Measurements from ENCODE around the gene TTC24.
A peak's percentile ranks its signal among the peaks of the same experiment; 100 is the strongest.
"Not testable (repeated sequence)": the region's sequence is repeated elsewhere in the genome, so short reads cannot be mapped to it uniquely, and the experiment has no call there.

Gene TTC24

DNA sequence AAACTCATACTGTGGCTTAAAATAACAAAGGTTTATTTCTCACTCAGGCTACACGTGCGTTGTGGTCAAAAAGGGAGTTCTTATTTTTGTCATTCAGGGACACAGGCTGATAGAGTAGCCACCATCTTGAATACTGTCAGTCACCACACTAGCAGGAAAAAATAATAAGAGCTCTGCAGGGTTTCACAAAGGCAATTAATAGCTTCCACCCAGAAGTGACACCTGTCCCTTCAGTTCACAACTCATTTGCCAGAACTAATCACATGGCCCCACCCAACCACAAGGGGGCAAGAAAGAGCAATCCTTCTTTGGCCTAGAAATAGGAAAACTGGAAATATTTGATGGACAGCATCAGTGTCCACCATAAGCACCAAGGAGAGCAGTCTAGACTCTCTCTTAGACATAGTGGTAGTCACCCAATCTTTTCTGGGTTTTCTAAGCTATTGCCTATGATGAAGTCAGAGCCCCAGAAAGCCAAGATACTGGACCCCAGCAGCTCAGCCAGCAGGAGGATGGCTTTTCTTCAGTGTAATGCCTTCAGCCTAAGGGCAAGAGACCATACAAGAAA lies 47.9 kb downstream of the TTC24 start:
- TF ChIP-seq EZH2phosphoT487 (conservative IDR thresholded peaks at IDR 0.05; ENCODE audit: low read length) = no peak
- TF ChIP-seq, protein P1, sequence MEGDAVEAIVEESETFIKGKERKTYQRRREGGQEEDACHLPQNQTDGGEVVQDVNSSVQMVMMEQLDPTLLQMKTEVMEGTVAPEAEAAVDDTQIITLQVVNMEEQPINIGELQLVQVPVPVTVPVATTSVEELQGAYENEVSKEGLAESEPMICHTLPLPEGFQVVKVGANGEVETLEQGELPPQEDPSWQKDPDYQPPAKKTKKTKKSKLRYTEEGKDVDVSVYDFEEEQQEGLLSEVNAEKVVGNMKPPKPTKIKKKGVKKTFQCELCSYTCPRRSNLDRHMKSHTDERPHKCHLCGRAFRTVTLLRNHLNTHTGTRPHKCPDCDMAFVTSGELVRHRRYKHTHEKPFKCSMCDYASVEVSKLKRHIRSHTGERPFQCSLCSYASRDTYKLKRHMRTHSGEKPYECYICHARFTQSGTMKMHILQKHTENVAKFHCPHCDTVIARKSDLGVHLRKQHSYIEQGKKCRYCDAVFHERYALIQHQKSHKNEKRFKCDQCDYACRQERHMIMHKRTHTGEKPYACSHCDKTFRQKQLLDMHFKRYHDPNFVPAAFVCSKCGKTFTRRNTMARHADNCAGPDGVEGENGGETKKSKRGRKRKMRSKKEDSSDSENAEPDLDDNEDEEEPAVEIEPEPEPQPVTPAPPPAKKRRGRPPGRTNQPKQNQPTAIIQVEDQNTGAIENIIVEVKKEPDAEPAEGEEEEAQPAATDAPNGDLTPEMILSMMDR (IDR thresholded peaks at IDR 0.05; ENCODE audit: insufficient read depth, low read length, poor library complexity, severe bottlenecking) = peak; percentile 62
- Histone ChIP-seq H2AFZ (ENCODE audit: low read depth, low read length, severe bottlenecking) (no peak overlapping the region), H3K4me3 (ENCODE audit: insufficient read depth, low read length, poor library complexity, severe bottlenecking) (no peak overlapping the region), H3K27me3 (ENCODE audit: low read length) (no peaks in the 10 kb centered on the region), H3K27ac (ENCODE audit: low read depth, low read length) (no peak overlapping the region), H3K9ac (ENCODE audit: low read length) (no peak overlapping the region), H3K79me2 (ENCODE audit: insufficient read depth, low read length) (no peaks in the 10 kb centered on the region), H4K20me1 (ENCODE audit: low read depth, low read length) (no peaks in the 10 kb centered on the region), H3F3A (ENCODE audit: insufficient read depth) (0 out of 2 replicates have a peak, but pooled peaks cover 3% of the 10 kb centered on the region), H3K9me2 (replicated peaks; ENCODE audit: insufficient read depth, low read length) (no peaks in the 10 kb centered on the region), H3K36me3 (ENCODE audit: low read length) (no peaks in the 10 kb centered on the region), H3K9me3 (ENCODE audit: insufficient read depth, low read length) (no peaks in the 10 kb centered on the region), H3K4me2 (ENCODE audit: low read depth, low read length, poor library complexity, severe bottlenecking) (no peak overlapping the region)

DNA sequence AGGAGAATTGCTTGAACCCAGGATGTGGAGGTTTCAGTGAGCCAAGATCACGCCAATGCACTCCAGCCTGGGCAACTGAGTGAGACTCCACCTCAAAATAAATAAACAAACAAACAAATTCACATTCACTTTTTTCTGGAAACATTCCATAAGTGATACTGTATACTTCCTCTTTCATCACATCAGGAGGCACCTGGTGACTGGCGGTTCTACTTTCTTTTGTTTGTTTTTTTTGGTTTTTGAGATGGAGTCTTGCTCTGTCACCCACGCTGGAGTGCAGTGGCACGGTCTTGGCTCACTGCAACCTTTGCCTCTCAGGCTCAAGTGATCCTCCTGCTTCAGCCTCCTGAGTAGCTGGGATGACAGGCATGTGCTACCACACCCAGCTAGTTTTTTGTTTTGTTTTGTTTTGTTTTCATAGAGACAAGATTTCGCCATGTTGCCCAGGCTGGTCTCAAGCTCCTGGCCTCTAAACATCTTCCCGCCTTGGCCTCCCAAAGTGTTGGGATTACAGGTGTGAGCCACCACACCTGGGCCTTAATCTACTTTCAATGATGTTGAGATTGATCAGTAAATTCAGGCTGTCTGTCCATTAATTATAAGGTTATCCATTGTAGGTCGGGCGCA lies 50.4 kb downstream of the TTC24 start:
- Histone ChIP-seq H3K9me3 (ENCODE audit: insufficient read depth, low read length) (no peaks in the 10 kb centered on the region), H2AFZ (ENCODE audit: low read depth, low read length, severe bottlenecking) (no peak overlapping the region), H3F3A (ENCODE audit: insufficient read depth) (0 out of 2 replicates have a peak, but pooled peaks cover 3% of the 10 kb centered on the region), H3K9me2 (replicated peaks; ENCODE audit: insufficient read depth, low read length) (no peaks in the 10 kb centered on the region), H3K79me2 (ENCODE audit: insufficient read depth, low read length) (no peaks in the 10 kb centered on the region), H3K4me3 (ENCODE audit: insufficient read depth, low read length, poor library complexity, severe bottlenecking) (no peak overlapping the region), H3K36me3 (ENCODE audit: low read length) (no peaks in the 10 kb centered on the region), H3K9ac (ENCODE audit: low read length) (no peak overlapping the region), H3K27me3 (ENCODE audit: low read length) (no peaks in the 10 kb centered on the region), H3K27ac (ENCODE audit: low read depth, low read length) (no peak overlapping the region), H3K4me2 (ENCODE audit: low read depth, low read length, poor library complexity, severe bottlenecking) (no peak overlapping the region), H4K20me1 (ENCODE audit: low read depth, low read length) (no peaks in the 10 kb centered on the region)
- TF ChIP-seq, protein P1 (IDR thresholded peaks at IDR 0.05; ENCODE audit: insufficient read depth, low read length, poor library complexity, severe bottlenecking) = no peak
- no peak for TF ChIP-seq EZH2phosphoT487 (conservative IDR thresholded peaks at IDR 0.05; ENCODE audit: low read length)

DNA sequence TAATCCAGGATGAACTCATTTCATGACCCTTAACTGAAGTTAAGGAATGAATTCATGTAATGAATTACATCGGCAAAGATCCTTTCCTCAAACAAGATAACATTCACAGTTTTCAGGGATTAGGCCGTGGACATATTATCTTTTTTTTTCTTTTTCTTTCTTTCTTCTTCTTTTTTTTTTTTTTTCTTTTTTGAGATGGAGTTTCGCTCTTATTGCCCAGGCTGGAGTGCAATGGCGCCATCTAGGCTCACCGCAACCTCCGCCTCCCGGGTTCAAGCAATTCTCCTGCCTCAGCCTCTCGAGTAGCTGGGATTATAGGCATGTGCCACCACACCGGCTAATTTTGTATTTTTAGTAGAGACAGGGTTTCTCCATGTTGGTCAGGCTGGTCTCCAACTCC lies 51.6 kb downstream of the TTC24 start:
- H3K27me3 ChIP-seq (ENCODE audit: low read length); H3K79me2 ChIP-seq (ENCODE audit: insufficient read depth, low read length); H3K36me3 ChIP-seq (ENCODE audit: low read length); H3K9me2 ChIP-seq (replicated peaks; ENCODE audit: insufficient read depth, low read length); H4K20me1 ChIP-seq (ENCODE audit: low read depth, low read length); H3K4me3 ChIP-seq (ENCODE audit: insufficient read depth, low read length, poor library complexity, severe bottlenecking); H3K4me2 ChIP-seq (ENCODE audit: low read depth, low read length, poor library complexity, severe bottlenecking); H3F3A ChIP-seq (ENCODE audit: insufficient read depth); H3K9ac ChIP-seq (ENCODE audit: low read length); H2AFZ ChIP-seq (ENCODE audit: low read depth, low read length, severe bottlenecking); H3K27ac ChIP-seq (ENCODE audit: low read depth, low read length); H3K9me3 ChIP-seq (ENCODE audit: insufficient read depth, low read length): not testable (repeated sequence)

DNA sequence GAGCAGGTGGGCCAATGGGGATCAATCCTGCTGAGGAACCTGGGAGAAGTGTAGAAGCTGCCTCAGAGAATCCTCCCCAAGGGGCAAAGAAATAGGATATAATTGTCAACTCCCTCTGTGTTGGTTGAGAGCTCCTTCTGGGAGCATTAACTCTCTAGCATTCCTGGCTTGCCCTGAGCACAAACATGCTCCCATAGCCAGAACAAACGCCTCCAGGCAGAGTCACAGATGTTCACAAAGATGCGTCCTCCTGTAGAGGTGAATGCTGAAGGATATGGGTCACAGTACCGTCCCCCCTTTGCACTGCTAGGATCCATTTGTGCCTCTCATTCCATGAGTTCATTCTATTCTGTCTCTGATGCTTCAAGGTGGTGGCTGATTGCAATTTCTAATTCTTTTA lies 52.8 kb downstream of the TTC24 start:
- H3K4me2 ChIP-seq (ENCODE audit: low read depth, low read length, poor library complexity, severe bottlenecking) = no peak overlapping the region
- H4K20me1 ChIP-seq (ENCODE audit: low read depth, low read length) = no peaks in the 10 kb centered on the region
- no peaks in the 10 kb centered on the region for H3K79me2 ChIP-seq (ENCODE audit: insufficient read depth, low read length)
- no peaks in the 10 kb centered on the region for H3K9me2 ChIP-seq (replicated peaks; ENCODE audit: insufficient read depth, low read length)
- no peaks in the 10 kb centered on the region for H3K36me3 ChIP-seq (ENCODE audit: low read length)
- no peaks in the 10 kb centered on the region for H3K27me3 ChIP-seq (ENCODE audit: low read length)
- H3F3A ChIP-seq (ENCODE audit: insufficient read depth) = 0 out of 2 replicates have a peak, but pooled peaks cover 1% of the 10 kb centered on the region
- no peak overlapping the region for H3K4me3 ChIP-seq (ENCODE audit: insufficient read depth, low read length, poor library complexity, severe bottlenecking)
- no peak for TF ChIP-seq EZH2phosphoT487 (conservative IDR thresholded peaks at IDR 0.05; ENCODE audit: low read length)
- TF ChIP-seq, protein P1 (IDR thresholded peaks at IDR 0.05; ENCODE audit: insufficient read depth, low read length, poor library complexity, severe bottlenecking) = no peak
- no peaks in the 10 kb centered on the region for H3K9me3 ChIP-seq (ENCODE audit: insufficient read depth, low read length)
- H3K9ac ChIP-seq (ENCODE audit: low read length) = no peak overlapping the region
- no peak overlapping the region for H2AFZ ChIP-seq (ENCODE audit: low read depth, low read length, severe bottlenecking)
- no peak overlapping the region for H3K27ac ChIP-seq (ENCODE audit: low read depth, low read length)

Data from SU-DHL-6 (cell line).